OCI-LY7 (cell line): Measurements from ENCODE around the gene GATA5.

ENCODE experiments used
- CTCF ChIP-seq: fragments of 200-600 bp; sonication (generic); conservative IDR thresholded peaks from 2 replicates; pipeline ENCODE4 v1.5.1; 2014; ENCODE audit warnings: mild to moderate bottlenecking, antibody characterized with exemption, low read length, moderate library complexity, mixed read lengths
- EZH2phosphoT487 ChIP-seq: fragments of 200-600 bp; sonication (generic); IDR thresholded peaks from 2 replicates; pipeline ENCODE4 v1.6.1; 2018; ENCODE audit warnings: low read depth, borderline replicate concordance, mild to moderate bottlenecking, mixed run types, antibody characterized with exemption, low read length, moderate library complexity, mixed read lengths

DNA sequence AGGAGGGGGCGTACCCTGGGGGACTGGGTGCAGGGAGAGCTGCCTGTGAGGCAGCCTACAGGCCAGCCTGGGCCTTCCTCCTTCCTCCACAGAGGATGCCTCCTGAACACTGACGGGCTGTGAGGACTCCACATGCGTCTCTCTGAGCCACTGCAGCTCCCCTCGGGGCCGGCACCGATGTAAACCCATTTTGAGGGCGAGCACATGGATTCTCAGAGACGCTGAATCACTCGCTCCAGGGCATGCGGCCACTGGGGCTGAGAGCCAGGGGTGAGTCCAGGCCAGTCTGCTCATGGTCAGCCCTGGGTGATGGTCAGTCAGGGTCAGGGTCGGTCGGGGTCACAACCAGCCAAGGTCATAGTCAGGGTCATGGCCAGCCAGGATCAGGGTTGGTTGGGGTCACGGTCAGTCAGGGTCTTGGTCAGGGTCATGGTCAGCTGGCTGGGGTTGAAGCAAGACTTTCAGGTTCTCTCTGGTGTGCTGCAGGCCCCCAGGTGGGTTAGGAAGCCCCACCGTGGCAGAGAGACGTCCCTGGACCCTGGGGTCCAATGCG lies 33.7 kb downstream of the GATA5 start:
- TF ChIP-seq CTCF: no peak
- no peak for TF ChIP-seq EZH2phosphoT487
